HG02981 (cell line): ENCODE data around the gene RGS7.
A peak's percentile ranks its signal among the peaks of the same experiment; 100 is the strongest.
"Not testable (repeated sequence)": the region's sequence is repeated elsewhere in the genome, so short reads cannot be mapped to it uniquely, and the experiment has no call there.

ENCODE experiments used
- ATAC-seq: cut with Tn5 transposase; IDR thresholded peaks from one replicate; pipeline ENCODE4 v1.9.1; 2021; ENCODE audit warnings: mild to moderate bottlenecking, moderate library complexity; ENCODE audit not compliant: unreplicated experiment

Gene RGS7

GRCh38 chr1:240747907-240748306, 609.1 kb downstream of the RGS7 start:
- ATAC-seq, result no peak

- no peak for ATAC-seq
Measured at GRCh38 chr1:240743705-240744104, 613.3 kb downstream of the RGS7 start.

- no peak for ATAC-seq
Measured at GRCh38 chr1:240739754-240740153, 617.3 kb downstream of the RGS7 start.

- no peak for ATAC-seq
Measured at GRCh38 chr1:240739139-240739538, 617.9 kb downstream of the RGS7 start.

- no peak for ATAC-seq
Measured at GRCh38 chr1:240737766-240738265, 619.2 kb downstream of the RGS7 start.

GRCh38 chr1:240737298-240737697, 619.7 kb downstream of the RGS7 start:
- ATAC-seq, result no peak

GRCh38 chr1:240734705-240735104, 622.3 kb downstream of the RGS7 start:
- not testable (repeated sequence) for ATAC-seq

- ATAC-seq, result no peak
Measured at GRCh38 chr1:240734001-240734400, 623.0 kb downstream of the RGS7 start.

GRCh38 chr1:240732390-240732789, 624.6 kb downstream of the RGS7 start:
- peak; percentile 91 for ATAC-seq
